GM12891 (cell line): Measurements from ENCODE around the gene RAB12.

Experiments used
- PAX5 ChIP-seq: IDR thresholded peaks from 2 replicates; pipeline ENCODE4 v1.6.1; 2011; ENCODE audit warnings: low read length, moderate library complexity, mild to moderate bottlenecking; ENCODE audit not compliant: insufficient read depth, severe bottlenecking
- POLR2A ChIP-seq: IDR thresholded peaks from 2 replicates; pipeline ENCODE4 v1.6.1; 2011; ENCODE audit warnings: low read depth, low read length, control low read depth
- POLR2AphosphoS5 ChIP-seq: IDR thresholded peaks from 2 replicates; pipeline ENCODE4 v1.6.1; 2011; ENCODE audit warnings: low read depth, low read length, control low read depth
- POU2F2 ChIP-seq: IDR thresholded peaks from 2 replicates; pipeline ENCODE4 v1.6.1; 2011; ENCODE audit warnings: low read depth, mild to moderate bottlenecking, control low read depth, low read length, moderate library complexity

DNA sequence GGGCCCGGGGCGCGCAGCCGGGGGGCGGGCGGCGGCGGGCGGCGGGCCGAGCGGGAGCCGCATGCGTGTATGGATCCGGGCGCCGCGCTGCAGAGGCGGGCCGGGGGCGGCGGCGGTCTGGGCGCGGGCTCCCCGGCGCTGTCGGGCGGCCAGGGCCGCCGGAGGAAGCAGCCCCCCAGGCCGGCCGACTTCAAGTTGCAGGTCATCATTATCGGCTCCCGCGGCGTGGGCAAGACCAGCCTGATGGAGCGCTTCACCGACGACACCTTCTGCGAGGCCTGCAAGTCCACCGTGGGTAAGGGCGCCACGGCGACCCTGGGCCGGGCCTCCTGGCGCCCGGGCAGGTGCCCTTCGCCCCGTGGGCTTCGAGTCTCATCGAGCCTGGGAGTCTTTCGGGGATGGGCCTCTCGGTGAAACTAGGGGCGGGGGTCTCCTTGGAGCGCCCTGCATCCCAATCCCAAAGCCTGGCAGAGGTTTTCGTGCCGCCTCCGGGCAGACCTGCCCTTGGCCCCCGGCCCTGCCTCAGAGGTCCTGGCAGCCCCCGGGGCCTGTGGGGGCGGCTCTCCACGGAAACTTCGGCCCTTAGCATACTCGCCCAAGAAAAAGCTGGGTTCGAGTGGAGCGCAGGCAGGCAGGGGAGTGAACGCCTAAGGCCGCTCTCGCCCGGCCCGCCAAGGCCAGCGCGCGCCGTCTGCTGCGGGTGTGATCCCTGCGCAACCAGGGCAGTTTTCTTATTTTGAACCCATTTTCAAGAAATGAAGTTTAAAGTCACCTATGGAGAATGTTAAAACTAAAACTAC, 622 bp downstream of the RAB12 start:
- no peak for TF ChIP-seq POLR2A
- peak; percentile 16; the same call in 1 of the 2 replicates for TF ChIP-seq POLR2AphosphoS5
- no peak for TF ChIP-seq PAX5
- no peak for TF ChIP-seq POU2F2
